Measurements from ENCODE around the gene FAM162A. TPM values are rescaled to one million over a fixed set of nuclear protein-coding genes. Genes with fewer than 3 reads are reported as not detected.
"Not testable (repeated sequence)": the region's sequence is repeated elsewhere in the genome, so short reads cannot be mapped to it uniquely, and the experiment has no call there.

FAM162A gene
- total and polyA plus RNA-seq, 4 donors, result 16.6 to 160 (median 29.6) TPM

DNA sequence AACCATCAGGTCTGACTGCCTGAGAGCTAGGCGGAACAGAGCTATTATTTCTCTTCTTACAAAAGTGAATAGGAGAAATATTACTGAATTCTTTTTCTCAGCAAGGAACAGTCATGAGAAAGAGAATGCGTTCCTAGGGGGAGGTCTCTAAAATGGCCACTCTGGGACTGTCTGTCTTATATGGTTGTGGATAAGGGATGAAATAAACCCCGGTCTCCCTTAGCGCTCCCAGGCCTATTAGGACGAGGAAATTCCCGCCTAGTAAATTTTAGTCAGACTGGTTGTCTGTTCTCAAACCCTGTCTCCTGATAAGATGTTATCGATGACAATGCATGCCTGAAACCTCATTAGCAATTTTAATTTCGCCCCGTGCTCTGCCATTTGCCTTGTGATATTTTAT lies 52.0 kb downstream of the FAM162A start:
- peaks cover 13 to 59% (median 42%) of the 10 kb centered on the region in 4 donors for H3K36me3 ChIP-seq (ENCODE audit: control insufficient read depth in 4 of 4, insufficient read depth in 3 of 4, low read depth in 1 of 4, low read length in 3 of 4)
- TF ChIP-seq, protein P1, sequence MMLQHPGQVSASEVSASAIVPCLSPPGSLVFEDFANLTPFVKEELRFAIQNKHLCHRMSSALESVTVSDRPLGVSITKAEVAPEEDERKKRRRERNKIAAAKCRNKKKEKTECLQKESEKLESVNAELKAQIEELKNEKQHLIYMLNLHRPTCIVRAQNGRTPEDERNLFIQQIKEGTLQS (IDR thresholded peaks at IDR 0.05), result no peak
- TF ChIP-seq, protein P2, sequence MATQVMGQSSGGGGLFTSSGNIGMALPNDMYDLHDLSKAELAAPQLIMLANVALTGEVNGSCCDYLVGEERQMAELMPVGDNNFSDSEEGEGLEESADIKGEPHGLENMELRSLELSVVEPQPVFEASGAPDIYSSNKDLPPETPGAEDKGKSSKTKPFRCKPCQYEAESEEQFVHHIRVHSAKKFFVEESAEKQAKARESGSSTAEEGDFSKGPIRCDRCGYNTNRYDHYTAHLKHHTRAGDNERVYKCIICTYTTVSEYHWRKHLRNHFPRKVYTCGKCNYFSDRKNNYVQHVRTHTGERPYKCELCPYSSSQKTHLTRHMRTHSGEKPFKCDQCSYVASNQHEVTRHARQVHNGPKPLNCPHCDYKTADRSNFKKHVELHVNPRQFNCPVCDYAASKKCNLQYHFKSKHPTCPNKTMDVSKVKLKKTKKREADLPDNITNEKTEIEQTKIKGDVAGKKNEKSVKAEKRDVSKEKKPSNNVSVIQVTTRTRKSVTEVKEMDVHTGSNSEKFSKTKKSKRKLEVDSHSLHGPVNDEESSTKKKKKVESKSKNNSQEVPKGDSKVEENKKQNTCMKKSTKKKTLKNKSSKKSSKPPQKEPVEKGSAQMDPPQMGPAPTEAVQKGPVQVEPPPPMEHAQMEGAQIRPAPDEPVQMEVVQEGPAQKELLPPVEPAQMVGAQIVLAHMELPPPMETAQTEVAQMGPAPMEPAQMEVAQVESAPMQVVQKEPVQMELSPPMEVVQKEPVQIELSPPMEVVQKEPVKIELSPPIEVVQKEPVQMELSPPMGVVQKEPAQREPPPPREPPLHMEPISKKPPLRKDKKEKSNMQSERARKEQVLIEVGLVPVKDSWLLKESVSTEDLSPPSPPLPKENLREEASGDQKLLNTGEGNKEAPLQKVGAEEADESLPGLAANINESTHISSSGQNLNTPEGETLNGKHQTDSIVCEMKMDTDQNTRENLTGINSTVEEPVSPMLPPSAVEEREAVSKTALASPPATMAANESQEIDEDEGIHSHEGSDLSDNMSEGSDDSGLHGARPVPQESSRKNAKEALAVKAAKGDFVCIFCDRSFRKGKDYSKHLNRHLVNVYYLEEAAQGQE (IDR thresholded peaks at IDR 0.05), result no peak
- WGBS, result 98% methylated on average over 9 of the region's 9 CpGs

DNA sequence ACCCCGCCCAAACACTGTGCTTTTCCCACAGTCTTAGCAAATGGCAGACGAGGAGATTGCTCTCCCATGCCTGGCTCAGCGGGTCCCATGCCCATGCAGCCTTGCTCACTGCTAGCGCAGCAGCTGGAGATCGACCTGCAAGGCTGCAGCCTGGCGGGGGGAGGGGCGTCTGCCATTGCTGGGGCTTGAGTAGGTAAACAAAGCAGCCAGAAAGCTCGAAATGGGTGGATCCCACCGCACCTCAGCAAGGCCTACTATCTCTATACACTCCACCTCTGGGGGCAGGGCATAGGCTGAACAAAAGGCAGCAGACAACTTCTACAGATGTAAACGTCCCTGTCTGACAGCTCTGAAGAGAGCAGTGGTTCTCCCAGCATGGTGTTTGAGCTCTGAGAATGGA lies 59.1 kb downstream of the FAM162A start:
- peaks cover 0 to 8% (median 1%) of the 10 kb centered on the region in 4 donors for H3K4me1 ChIP-seq (ENCODE audit: control insufficient read depth in 4 of 4, insufficient read depth in 4 of 4, low read length in 3 of 4)
- H3K9ac ChIP-seq (ENCODE audit: low read depth in 1 of 2, low read length in 2 of 2), result no peak overlapping the region
- H3K27ac ChIP-seq (ENCODE audit: low read depth in 1 of 2, low read length in 2 of 2), result no peak overlapping the region
- H3K4me3 ChIP-seq (ENCODE audit: low read depth in 1 of 3, low read length in 3 of 3), result no peak overlapping the region
- no peaks in the 10 kb centered on the region for H3K9me3 ChIP-seq (ENCODE audit: control insufficient read depth in 4 of 4, low read length in 3 of 4)
- H3K27me3 ChIP-seq (ENCODE audit: control insufficient read depth in 4 of 4, insufficient read depth in 4 of 4, low read length in 3 of 4), result no peaks in the 10 kb centered on the region
- no peak for DNase-seq (ENCODE audit: low spot score)
- no peak for TF ChIP-seq YY1 (IDR thresholded peaks at IDR 0.05)
- no peak for TF ChIP-seq GABPA (IDR thresholded peaks at IDR 0.05 in 1 of 2, conservative IDR thresholded peaks at IDR 0.05 in 1 of 2)
- no peak for TF ChIP-seq FOXA2 (IDR thresholded peaks at IDR 0.05)
- peaks cover 8 to 36% (median 27%) of the 10 kb centered on the region in 4 donors for H3K36me3 ChIP-seq (ENCODE audit: control insufficient read depth in 4 of 4, insufficient read depth in 3 of 4, low read depth in 1 of 4, low read length in 3 of 4)
- 91% methylated on average over 10 of the region's 10 CpGs for WGBS

More for the DNA sequence above, 52.0 kb downstream of the FAM162A start:
- no peak for DNase-seq (ENCODE audit: low spot score)
- Histone ChIP-seq H3K9ac (ENCODE audit: low read depth in 1 of 2, low read length in 2 of 2) (no peak overlapping the region), H3K27me3 (ENCODE audit: control insufficient read depth in 4 of 4, insufficient read depth in 4 of 4, low read length in 3 of 4) (no peaks in the 10 kb centered on the region), H3K4me1 (ENCODE audit: control insufficient read depth in 4 of 4, insufficient read depth in 4 of 4, low read length in 3 of 4) (no peaks in the 10 kb centered on the region), H3K27ac (ENCODE audit: low read depth in 1 of 2, low read length in 2 of 2) (no peak overlapping the region), H3K9me3 (ENCODE audit: control insufficient read depth in 4 of 4, low read length in 3 of 4) (no peaks in the 10 kb centered on the region), H3K4me3 (ENCODE audit: low read depth in 1 of 3, low read length in 3 of 3) (no peak overlapping the region)

DNA sequence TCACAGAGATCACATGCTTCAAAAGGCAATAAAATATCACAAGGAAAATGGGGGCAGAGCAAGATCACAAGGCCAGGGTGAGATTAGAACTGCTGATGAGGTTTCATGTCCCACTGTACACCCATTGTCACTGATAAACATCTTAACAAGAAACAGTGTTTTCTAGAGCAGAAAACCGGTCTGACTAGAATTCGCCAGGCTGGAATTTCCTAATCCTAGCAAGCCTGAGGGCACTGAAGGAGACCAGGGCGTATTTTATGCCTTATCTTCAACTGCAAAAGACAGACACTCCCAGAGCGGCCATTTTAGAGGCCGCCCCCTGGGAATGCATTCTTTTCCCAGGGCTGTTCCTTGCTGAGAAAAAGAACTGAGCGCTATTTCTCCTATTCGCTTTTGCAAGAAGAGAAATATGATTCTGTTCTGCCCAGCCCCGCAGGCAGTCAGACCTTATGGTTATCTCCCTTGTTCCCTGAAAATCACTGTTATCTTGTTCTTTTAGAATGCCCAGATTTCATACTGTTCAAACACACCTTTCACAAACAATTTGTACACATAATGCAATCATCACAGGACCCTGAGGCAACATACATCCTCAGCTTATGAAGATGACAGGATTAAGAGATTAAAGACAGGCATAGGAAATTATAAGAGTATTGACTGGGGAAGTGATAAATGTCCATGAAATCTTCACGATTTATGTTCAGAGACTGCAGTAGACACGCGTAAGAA lies 59.9 kb downstream of the FAM162A start:
- DNase-seq (ENCODE audit: low spot score); H3K4me3 ChIP-seq (ENCODE audit: low read depth in 1 of 3, low read length in 3 of 3); H3K4me1 ChIP-seq (ENCODE audit: control insufficient read depth in 4 of 4, insufficient read depth in 4 of 4, low read length in 3 of 4); H3K27me3 ChIP-seq (ENCODE audit: control insufficient read depth in 4 of 4, insufficient read depth in 4 of 4, low read length in 3 of 4); H3K9ac ChIP-seq (ENCODE audit: low read depth in 1 of 2, low read length in 2 of 2); H3K9me3 ChIP-seq (ENCODE audit: control insufficient read depth in 4 of 4, low read length in 3 of 4): not testable (repeated sequence)
- Histone ChIP-seq H3K27ac (ENCODE audit: low read depth in 1 of 2, low read length in 2 of 2) (peak overlapping the region; percentile 64 to 72), H3K36me3 (ENCODE audit: control insufficient read depth in 4 of 4, insufficient read depth in 3 of 4, low read depth in 1 of 4, low read length in 3 of 4) (peaks cover 8 to 39% (median 28%) of the 10 kb centered on the region in 4 donors)
- WGBS, result 90% methylated on average over 11 of the region's 11 CpGs
- TF ChIP-seq YY1 (IDR thresholded peaks at IDR 0.05), result peak; percentile 26

DNA sequence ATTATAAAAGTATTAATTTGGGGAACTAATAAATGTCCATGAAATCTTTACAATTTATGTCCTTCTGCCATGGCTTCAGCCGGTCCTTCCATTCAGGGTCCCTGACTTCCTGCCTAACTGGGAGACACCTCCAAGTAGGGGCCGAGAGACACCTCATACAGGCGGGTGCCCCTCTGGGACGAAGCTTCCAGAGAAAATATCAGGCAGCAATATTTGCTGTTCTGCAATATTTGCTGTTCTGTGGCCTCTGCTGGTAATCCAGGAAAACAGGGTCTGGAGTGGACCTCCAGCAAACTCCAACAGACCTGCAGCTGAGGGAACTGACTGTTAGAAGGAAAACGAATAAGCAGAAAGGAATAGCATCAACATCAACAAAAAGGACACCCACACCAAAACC lies 60.5 kb downstream of the FAM162A start:
- not testable (repeated sequence) for H3K27me3 ChIP-seq (ENCODE audit: control insufficient read depth in 4 of 4, insufficient read depth in 4 of 4, low read length in 3 of 4); H3K4me3 ChIP-seq (ENCODE audit: low read depth in 1 of 3, low read length in 3 of 3); DNase-seq (ENCODE audit: low spot score); H3K9ac ChIP-seq (ENCODE audit: low read depth in 1 of 2, low read length in 2 of 2); H3K9me3 ChIP-seq (ENCODE audit: control insufficient read depth in 4 of 4, low read length in 3 of 4); H3K4me1 ChIP-seq (ENCODE audit: control insufficient read depth in 4 of 4, insufficient read depth in 4 of 4, low read length in 3 of 4)
- peak in 1 of 2 donors; percentile 28 for TF ChIP-seq HNF4A (conservative IDR thresholded peaks at IDR 0.05)
- peak overlapping the region; percentile 64 to 72 for H3K27ac ChIP-seq (ENCODE audit: low read depth in 1 of 2, low read length in 2 of 2)
- H3K36me3 ChIP-seq (ENCODE audit: control insufficient read depth in 4 of 4, insufficient read depth in 3 of 4, low read depth in 1 of 4, low read length in 3 of 4), result peaks cover 8 to 38% (median 30%) of the 10 kb centered on the region in 4 donors
- WGBS, result 54% methylated on average over 5 of the region's 5 CpGs

DNA sequence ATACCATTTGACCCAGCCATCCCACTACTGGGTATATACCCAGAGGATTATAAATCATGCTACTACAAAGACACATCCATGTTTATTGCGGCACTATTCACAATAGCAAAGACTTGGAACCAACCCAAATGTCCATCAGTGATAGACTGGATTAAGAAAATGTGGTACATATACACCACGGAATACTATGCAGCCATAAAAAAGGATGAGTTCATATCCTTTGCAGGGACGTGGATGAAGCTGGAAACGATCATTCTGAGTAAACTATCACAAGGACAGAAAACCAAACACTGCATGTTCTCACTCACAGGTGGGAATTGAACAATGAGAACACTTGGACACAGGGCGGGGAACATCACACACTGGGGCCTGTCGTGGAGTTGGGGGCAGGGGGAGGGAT lies 64.2 kb downstream of the FAM162A start:
- DNase-seq (ENCODE audit: low spot score); H3K27me3 ChIP-seq (ENCODE audit: control insufficient read depth in 4 of 4, insufficient read depth in 4 of 4, low read length in 3 of 4); H3K9ac ChIP-seq (ENCODE audit: low read depth in 1 of 2, low read length in 2 of 2); H3K4me3 ChIP-seq (ENCODE audit: low read depth in 1 of 3, low read length in 3 of 3); H3K27ac ChIP-seq (ENCODE audit: low read depth in 1 of 2, low read length in 2 of 2); H3K9me3 ChIP-seq (ENCODE audit: control insufficient read depth in 4 of 4, low read length in 3 of 4): not testable (repeated sequence)
- WGBS, result 97% methylated on average over 6 of the region's 6 CpGs
- Histone ChIP-seq H3K36me3 (ENCODE audit: control insufficient read depth in 4 of 4, insufficient read depth in 3 of 4, low read depth in 1 of 4, low read length in 3 of 4) (peaks cover 2 to 28% (median 13%) of the 10 kb centered on the region in 4 donors), H3K4me1 (ENCODE audit: control insufficient read depth in 4 of 4, insufficient read depth in 4 of 4, low read length in 3 of 4) (peaks cover 0 to 24% (median 5%) of the 10 kb centered on the region in 4 donors)

Measured in liver (tissue), 9 donors.